HepG2 (cell line): ENCODE measurements around the gene FAM167B. TPM values are rescaled to one million over a fixed set of nuclear protein-coding genes. Genes with fewer than 3 reads are reported as not detected.
A peak's percentile ranks its signal among the peaks of the same experiment; 100 is the strongest.

Experiments
- ATAD3A ChIP-seq: sonication (generic); formaldehyde crosslinking; IDR thresholded peaks from 2 replicates; pipeline ENCODE4 v1.4.0; 2020; ENCODE audit warnings: missing genetic modification reagents
- BCL6 ChIP-seq: IDR thresholded peaks from 2 replicates; pipeline ENCODE4 v1.6.1; 2016; ENCODE audit warnings: missing genetic modification reagents, missing compliant biosample characterization
- EP300 ChIP-seq, 3 experiments: sonication (generic) in 1 of 3; formaldehyde crosslinking in 1 of 3; IDR thresholded peaks; 2 replicates each; pipeline versions ENCODE4 v1.5.1 to v1.6.1; 2011 to 2020; ENCODE audit warnings: low read depth in 2 of 3, low read length in 2 of 3, borderline replicate concordance in 1 of 3, improper control_type of control experiment in 1 of 3, mild to moderate bottlenecking in 1 of 3, missing genetic modification reagents in 1 of 3, moderate library complexity in 1 of 3
- FIP1L1 ChIP-seq: fragments of 200-400 bp; formaldehyde crosslinking; IDR thresholded peaks from 2 replicates; pipeline ENCODE4 v1.6.1; 2018; ENCODE audit warnings: low read depth, mild to moderate bottlenecking, low read length, moderate library complexity, borderline replicate concordance; ENCODE audit not compliant: insufficient read depth
- GATAD1 ChIP-seq: IDR thresholded peaks from 2 replicates; pipeline ENCODE4 v1.6.1; 2016; ENCODE audit warnings: missing genetic modification reagents, missing compliant biosample characterization
- GATAD2A ChIP-seq: IDR thresholded peaks from 2 replicates; pipeline ENCODE4 v1.6.1; 2016
- GTF2F1 ChIP-seq: fragments of 150-350 bp; IDR thresholded peaks from 2 replicates; pipeline ENCODE4 v1.6.1; 2014; ENCODE audit warnings: low read length
- HNF1B ChIP-seq: sonication (generic); formaldehyde crosslinking; IDR thresholded peaks from 2 replicates; pipeline ENCODE4 v1.5.1; 2020; ENCODE audit warnings: mild to moderate bottlenecking, moderate library complexity, missing genetic modification reagents
- MLX ChIP-seq: IDR thresholded peaks from 2 replicates; pipeline ENCODE4 v1.6.1; 2016
- NFAT5 ChIP-seq: sonication (generic); formaldehyde crosslinking; IDR thresholded peaks from 2 replicates; pipeline ENCODE4 v1.4.0; 2020; ENCODE audit warnings: missing genetic modification reagents
- PATZ1 ChIP-seq: sonication (generic); formaldehyde crosslinking; IDR thresholded peaks from 2 replicates; pipeline ENCODE4 v1.4.0; 2020; ENCODE audit warnings: missing genetic modification reagents
- RAD21 ChIP-seq: fragments of 450-650 bp; formaldehyde crosslinking; IDR thresholded peaks from 2 replicates; pipeline ENCODE4 v1.5.0; 2020; ENCODE audit warnings: mild to moderate bottlenecking
- REL ChIP-seq: sonication (generic); formaldehyde crosslinking; conservative IDR thresholded peaks from 2 replicates; pipeline ENCODE4 v1.8.0; 2022; ENCODE audit warnings: mild to moderate bottlenecking, missing genetic modification reagents, moderate library complexity
- TEAD3 ChIP-seq: optimal IDR thresholded peaks from 2 replicates; pipeline ENCODE3; 2016; ENCODE audit warnings: borderline replicate concordance
- U2AF1 ChIP-seq: fragments of 200-400 bp; formaldehyde crosslinking; optimal IDR thresholded peaks from 2 replicates; pipeline ENCODE3; 2017; ENCODE audit warnings: mild to moderate bottlenecking, low read depth, low read length
- XRCC5 ChIP-seq: fragments of 200-400 bp; formaldehyde crosslinking; optimal IDR thresholded peaks from 2 replicates; pipeline ENCODE3; 2017; ENCODE audit warnings: mild to moderate bottlenecking, low read length
- ZFP90 ChIP-seq: sonication (generic); formaldehyde crosslinking; IDR thresholded peaks from 2 replicates; pipeline ENCODE4 v1.8.0; 2022; ENCODE audit warnings: missing genetic modification reagents, mild to moderate bottlenecking, inconsistent platforms, borderline replicate concordance
- ZKSCAN5 ChIP-seq: sonication (generic); formaldehyde crosslinking; IDR thresholded peaks from 2 replicates; pipeline ENCODE4 v1.5.1; 2020; ENCODE audit warnings: mild to moderate bottlenecking, missing genetic modification reagents
- ZNF260 ChIP-seq: sonication (generic); formaldehyde crosslinking; IDR thresholded peaks from 2 replicates; pipeline ENCODE4 v1.4.0; 2020; ENCODE audit warnings: missing genetic modification reagents, low read depth, mild to moderate bottlenecking, borderline replicate concordance
- ZNF788 ChIP-seq: sonication (generic); formaldehyde crosslinking; IDR thresholded peaks from 2 replicates; pipeline ENCODE4 v1.5.0; 2020; ENCODE audit warnings: mild to moderate bottlenecking, missing genetic modification reagents, borderline replicate concordance
- polyA plus RNA-seq, 8 experiments: library from polyadenylated mRNA; depleted of rRNA in 3 of 8; stranded (reverse) in 7 of 8; unstranded in 1 of 8; fragments of >200 nt; fragmentation: Illumina TruSeq in 4 of 8; extraction: Trizol in 4 of 8; gene quantifications; 2 replicates each; pipeline versions ENCODE4 v1.2.1 to v1.2.3, GENCODE V29; 2011 to 2016; ENCODE audit warnings: low read depth in 4 of 8, missing spikeins in 1 of 8, mixed read lengths in 1 of 8; ENCODE audit not compliant: insufficient read depth in 1 of 8
- total RNA-seq, 5 experiments: library from RNA; depleted of rRNA; stranded (reverse); fragments of >200 nt; fragmentation: Illumina TruSeq; extraction: Trizol; gene quantifications; 2 replicates each; pipeline ENCODE4 v1.2.3, GENCODE V29; 2016; ENCODE audit warnings: low read depth in 1 of 5

FAM167B gene
- total and polyA plus RNA-seq, 2 of the 13 experiments (the other 11 are each of a cell fraction or from before 2014, with no cell fraction given) = 0.15 to 0.70 TPM

- no peak for TF ChIP-seq REL
- TF ChIP-seq FIP1L1 = no peak
- TF ChIP-seq XRCC5 = peak; percentile 52
- TF ChIP-seq EP300 (IDR thresholded peaks at IDR 0.05; ENCODE audit: low read depth in 2 of 2, low read length in 2 of 2) = no peak
- TF ChIP-seq EP300 (CRISPR knock-in tag; IDR thresholded peaks at IDR 0.05; ENCODE audit: borderline replicate concordance) = no peak
- no peak for TF ChIP-seq ATAD3A (CRISPR knock-in tag)
- TF ChIP-seq ZKSCAN5 (CRISPR knock-in tag) = no peak
- no peak for TF ChIP-seq MLX (CRISPR knock-in tag)
- TF ChIP-seq PATZ1 = peak; percentile 25; the same call in 1 of the 2 replicates
- TF ChIP-seq TEAD3 (CRISPR knock-in tag) = peak; percentile 38
- peak; percentile 90 for TF ChIP-seq RAD21
- TF ChIP-seq BCL6 (CRISPR knock-in tag) = 0 out of 2 replicates have a peak, but pooled peaks have one; percentile 21
- 0 out of 2 replicates have a peak, but pooled peaks have one; percentile 35 for TF ChIP-seq GATAD2A
- TF ChIP-seq ZFP90 (CRISPR knock-in tag) = no peak
- peak; percentile 54; the same call in 1 of the 2 replicates for TF ChIP-seq HNF1B (CRISPR knock-in tag)
- no peak for TF ChIP-seq ZNF788 (CRISPR knock-in tag)
- no peak for TF ChIP-seq ZNF260 (CRISPR knock-in tag)
- peak; percentile 17; the same call in 1 of the 2 replicates for TF ChIP-seq GATAD1 (CRISPR knock-in tag)
- TF ChIP-seq U2AF1 = no peak
- TF ChIP-seq GTF2F1 = no peak
- TF ChIP-seq NFAT5 (CRISPR knock-in tag) = no peak
Observed at GRCh38 chr1:32215629-32216480, 31.2 kb upstream of the FAM167B start (continued).
